Naive thymus-derived CD4-positive, alpha-beta T cell (primary cell): ENCODE data around the gene NFATC2. TPM values are rescaled to one million over a fixed set of nuclear protein-coding genes. Genes with fewer than 3 reads are reported as not detected.

Source experiments
- ATAC-seq: fragments of 150-1000 bp; cut with Tn5 transposase; 2 replicates; pipeline ENCODE4 v1.10.0; 2021; ENCODE audit warnings: mild to moderate bottlenecking, moderate library complexity
- CTCF ChIA-PET: fragments of 350-600 bp; sonication (Branson Sonifier 250); formaldehyde crosslinking; loops from one replicate; lab custom pipeline; 2021; ENCODE audit warnings: antibody characterized with exemption; lab: Charles Lee
- POLR2A ChIA-PET: fragments of 350-600 bp; sonication (Branson Sonifier 250); formaldehyde crosslinking; loops from one replicate; lab custom pipeline; 2021; ENCODE audit warnings: antibody characterized with exemption, inconsistent platforms; lab: Charles Lee
- DNase-seq, 9 donors: peaks; one replicate each; pipeline versions ENCODE4 v3.0.0 to v3.0.0-alpha.2; 2020 to 2022; ENCODE audit warnings: mixed read lengths in 1 of 9
- H3K27ac ChIP-seq: one replicate; pipeline ENCODE4 v1.7.0; 2013; ENCODE audit warnings: mild to moderate bottlenecking, low read depth, low read length, moderate library complexity
- H3K27me3 ChIP-seq, 2 donors: one replicate each; pipeline ENCODE4 v1.7.0; 2013; ENCODE audit warnings: low read length in 2 of 2, mild to moderate bottlenecking in 2 of 2, moderate library complexity in 2 of 2; ENCODE audit not compliant: control insufficient read depth in 2 of 2, insufficient read depth in 2 of 2
- H3K36me3 ChIP-seq, 3 experiments: 1 replicate in 2 of 3; 2 replicates in 1 of 3; pipeline ENCODE4 v1.7.0; 2013; ENCODE audit warnings: low read length in 3 of 3, mild to moderate bottlenecking in 3 of 3, moderate library complexity in 1 of 3; ENCODE audit not compliant: insufficient read depth in 3 of 3, control insufficient read depth in 2 of 3
- H3K4me1 ChIP-seq, 2 donors: one replicate each; pipeline ENCODE4 v1.7.0; 2013; ENCODE audit warnings: low read length in 2 of 2, mild to moderate bottlenecking in 2 of 2, moderate library complexity in 1 of 2; ENCODE audit not compliant: control insufficient read depth in 2 of 2, insufficient read depth in 2 of 2
- H3K4me3 ChIP-seq: 2 replicates; pipeline ENCODE4 v1.7.0; 2013; ENCODE audit warnings: mild to moderate bottlenecking, low read length
- H3K9me3 ChIP-seq, 3 experiments: 1 replicate in 2 of 3; 2 replicates in 1 of 3; pipeline ENCODE4 v1.7.0; 2013; ENCODE audit warnings: low read length in 3 of 3; ENCODE audit not compliant: control insufficient read depth in 2 of 3
- H3K27ac Mint-ChIP-seq, 9 donors: one replicate each; pipeline ENCODE4 v1.8.0; 2020 to 2022; ENCODE audit warnings: mixed read lengths in 9 of 9, mild to moderate bottlenecking in 8 of 9, moderate library complexity in 5 of 9, inconsistent platforms in 2 of 9
- H3K27me3 Mint-ChIP-seq, 5 donors: one replicate each; pipeline ENCODE4 v1.8.0; 2021 to 2022; ENCODE audit warnings: mixed read lengths in 5 of 5, mild to moderate bottlenecking in 1 of 5
- H3K36me3 Mint-ChIP-seq, 5 donors: one replicate each; pipeline ENCODE4 v1.8.0; 2020 to 2022; ENCODE audit warnings: mixed read lengths in 5 of 5, mild to moderate bottlenecking in 3 of 5, inconsistent platforms in 1 of 5
- H3K4me1 Mint-ChIP-seq, 7 donors: one replicate each; pipeline ENCODE4 v1.8.0; 2020 to 2022; ENCODE audit warnings: mixed read lengths in 7 of 7, mild to moderate bottlenecking in 3 of 7, inconsistent platforms in 1 of 7
- H3K4me3 Mint-ChIP-seq, 10 donors: one replicate each; pipeline ENCODE4 v1.8.0; 2020 to 2022; ENCODE audit warnings: mild to moderate bottlenecking in 10 of 10, mixed read lengths in 10 of 10, moderate library complexity in 6 of 10, inconsistent platforms in 2 of 10
- H3K9me3 Mint-ChIP-seq, 11 donors: one replicate each; pipeline ENCODE4 v1.8.0; 2020 to 2022; ENCODE audit warnings: mixed read lengths in 11 of 11, mild to moderate bottlenecking in 4 of 11, inconsistent platforms in 1 of 11, moderate library complexity in 1 of 11
- intact Hi-C, 2 donors: fragments of 100-400 bp; cut with micrococcal nuclease; formaldehyde crosslinking; loops; one replicate each; pipeline ENCODE4 v1.15.1; 2023
- polyA plus RNA-seq, 2 donors: library from polyadenylated mRNA; unstranded; fragments of 300-500 nt; fragmentation: Illumina TruSeq; gene quantifications; one replicate each; pipeline ENCODE4 v1.2.3, GENCODE V29; 2021
- total RNA-seq, 6 experiments: library from RNA in 5 of 6; stranded (reverse) in 5 of 6; gene quantifications; 1 replicate in 5 of 6; 2 replicates in 1 of 6; pipeline ENCODE4 v1.2.3 and lab custom pipeline; 2021 to 2026

NFATC2 gene
- total and polyA plus RNA-seq, 7 experiments from 2014 or later, result 16.6 to 66.8 (median 42.6) TPM

DNA sequence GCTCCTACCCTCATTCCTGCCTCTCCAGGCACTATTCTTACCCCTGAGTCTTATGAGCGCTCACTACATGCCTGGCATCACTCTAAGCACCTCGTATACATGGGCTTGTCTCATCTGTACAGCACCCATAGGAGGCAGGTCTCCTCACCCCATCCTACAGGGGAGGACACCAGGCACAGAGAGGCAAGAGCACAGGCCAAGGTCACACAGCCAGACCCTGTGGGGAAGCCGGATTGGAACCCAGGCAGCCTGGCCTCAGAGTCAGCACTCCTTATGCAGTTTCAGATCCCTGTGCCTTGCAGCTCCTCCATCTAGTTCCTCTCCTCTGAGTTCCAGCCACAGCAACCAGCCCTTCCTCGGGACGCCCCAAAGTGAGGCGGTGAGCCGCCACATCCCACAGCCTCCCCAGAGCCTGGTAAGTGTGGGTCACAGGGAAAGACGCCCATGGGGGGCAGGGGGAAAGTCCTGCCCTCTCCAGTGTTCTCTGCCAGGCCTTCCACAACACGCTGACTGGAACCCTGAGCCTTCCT is 103.3 kb downstream of the NFATC2 start:
- no peaks in the 10 kb centered on the region for H3K9me3 Mint-ChIP-seq
- H3K27ac Mint-ChIP-seq, result peak overlapping the region in 3 of 9 donors; percentile 18 to 53 (median 39)
- DNase-seq, result no peak
- Histone ChIP-seq H3K27ac (no peak overlapping the region), H3K4me1 (peaks cover 7 to 35% of the 10 kb centered on the region in 2 donors), H3K9me3 (no peaks in the 10 kb centered on the region), H3K36me3 (peaks cover 8 to 52% (median 9%) of the 10 kb centered on the region in 3 experiments), H3K4me3 (no peak overlapping the region), H3K27me3 (no peaks in the 10 kb centered on the region)
- H3K36me3 Mint-ChIP-seq, result peaks cover 10 to 57% (median 48%) of the 10 kb centered on the region in 5 donors
- H3K4me3 Mint-ChIP-seq, result no peak overlapping the region
- H3K4me1 Mint-ChIP-seq, result peaks cover 0 to 37% (median 14%) of the 10 kb centered on the region in 7 donors
- no peaks in the 10 kb centered on the region for H3K27me3 Mint-ChIP-seq
- ATAC-seq, result no peak
- intact Hi-C loops, result no loop called here
- ChIA-PET CTCF (no interaction called here), POLR2A (no interaction called here)

DNA sequence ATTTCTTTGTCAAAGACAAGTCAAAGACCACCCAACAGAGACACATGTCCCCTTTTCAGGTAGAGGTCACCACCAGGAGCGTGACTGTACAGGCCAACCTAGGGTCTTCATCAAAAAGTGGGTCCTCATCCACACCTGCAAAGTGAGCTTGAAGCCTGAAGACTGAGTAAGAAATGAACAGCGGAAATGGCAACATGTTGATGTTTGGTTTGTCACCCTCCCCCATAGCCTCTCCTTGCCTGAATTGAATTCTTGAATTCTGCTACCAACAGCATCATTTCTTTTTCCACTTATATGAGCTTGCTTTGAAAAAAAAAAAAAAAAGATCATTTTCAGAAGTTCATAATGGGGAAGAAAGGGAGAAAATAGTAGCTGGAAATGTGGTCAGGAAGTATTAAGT is 104.4 kb downstream of the NFATC2 start:
- Histone ChIP-seq H3K36me3 (peaks cover 9 to 52% (median 11%) of the 10 kb centered on the region in 3 experiments), H3K27ac (no peak overlapping the region), H3K4me1 (peaks cover 7 to 35% of the 10 kb centered on the region in 2 donors), H3K4me3 (no peak overlapping the region), H3K9me3 (no peaks in the 10 kb centered on the region), H3K27me3 (no peaks in the 10 kb centered on the region)
- Mint-ChIP-seq H3K27me3 (no peaks in the 10 kb centered on the region), H3K9me3 (no peaks in the 10 kb centered on the region), H3K4me1 (peaks cover 3 to 39% (median 14%) of the 10 kb centered on the region in 7 donors), H3K36me3 (peaks cover 14 to 54% (median 45%) of the 10 kb centered on the region in 5 donors), H3K4me3 (no peak overlapping the region), H3K27ac (peak overlapping the region in 4 of 9 donors; percentile 12 to 52 (median 28))
- ChIA-PET CTCF (interaction anchor here (0.8 to 0.9 kb wide), 2 partner anchors 84 to 156 kb away, joined by 3 read pairs; no protein-coding TSS in a partner anchor), POLR2A (no interaction called here)
- ATAC-seq (no peak), DNase-seq (no peak)
- intact Hi-C loops, result no loop called here

DNA sequence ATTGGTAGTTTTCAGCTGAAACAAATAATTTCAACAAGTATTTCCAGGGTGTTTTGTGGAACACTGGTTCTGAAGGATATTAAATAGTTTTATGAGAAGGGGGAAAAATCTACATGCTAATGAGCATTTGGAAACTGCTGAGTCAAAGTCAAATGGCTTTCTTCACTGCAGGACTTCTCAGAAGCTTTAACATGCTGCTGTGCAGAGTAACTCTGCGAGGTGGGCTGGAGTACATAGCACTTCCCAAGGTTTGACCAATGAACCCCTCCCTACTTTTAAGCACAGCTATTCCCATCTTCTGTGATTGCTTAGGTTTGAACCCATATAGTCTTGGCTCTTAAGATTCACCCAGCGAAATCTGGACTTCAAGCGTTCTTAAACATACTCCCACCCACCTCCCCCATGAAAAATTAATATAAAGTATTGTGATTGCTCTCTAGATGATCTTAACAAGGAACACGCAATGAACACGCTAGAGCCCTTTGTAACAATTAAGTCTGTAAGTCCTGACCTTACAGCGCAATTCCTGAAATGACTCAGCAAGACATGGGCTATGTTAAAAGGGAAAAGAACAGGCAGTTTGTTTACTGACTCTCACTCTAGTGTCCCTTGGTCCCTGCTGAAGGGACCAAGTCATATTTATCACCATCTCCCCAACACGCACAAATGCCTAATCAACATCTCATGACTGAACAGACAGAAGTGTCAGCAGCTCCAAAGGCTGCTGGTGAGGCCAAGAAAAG is 105.2 kb downstream of the NFATC2 start:
- peak overlapping the region in 1 of 10 donors; percentile 0 for H3K4me3 Mint-ChIP-seq
- H3K27ac Mint-ChIP-seq, result peak overlapping the region in 4 of 9 donors; percentile 8 to 52 (median 28)
- Histone ChIP-seq H3K4me1 (peaks cover 7 to 42% of the 10 kb centered on the region in 2 donors), H3K27ac (no peak overlapping the region), H3K9me3 (no peaks in the 10 kb centered on the region), H3K36me3 (peaks cover 13 to 58% (median 19%) of the 10 kb centered on the region in 3 experiments), H3K4me3 (no peak overlapping the region), H3K27me3 (no peaks in the 10 kb centered on the region)
- no peak for ATAC-seq
- ChIA-PET POLR2A (no interaction called here), CTCF (no interaction called here)
- peaks cover 18 to 58% (median 49%) of the 10 kb centered on the region in 5 donors for H3K36me3 Mint-ChIP-seq
- no peaks in the 10 kb centered on the region for H3K27me3 Mint-ChIP-seq
- H3K9me3 Mint-ChIP-seq, result no peaks in the 10 kb centered on the region
- DNase-seq, result no peak
- intact Hi-C loops, result no loop called here
- peaks cover 10 to 45% (median 21%) of the 10 kb centered on the region in 7 donors for H3K4me1 Mint-ChIP-seq

DNA sequence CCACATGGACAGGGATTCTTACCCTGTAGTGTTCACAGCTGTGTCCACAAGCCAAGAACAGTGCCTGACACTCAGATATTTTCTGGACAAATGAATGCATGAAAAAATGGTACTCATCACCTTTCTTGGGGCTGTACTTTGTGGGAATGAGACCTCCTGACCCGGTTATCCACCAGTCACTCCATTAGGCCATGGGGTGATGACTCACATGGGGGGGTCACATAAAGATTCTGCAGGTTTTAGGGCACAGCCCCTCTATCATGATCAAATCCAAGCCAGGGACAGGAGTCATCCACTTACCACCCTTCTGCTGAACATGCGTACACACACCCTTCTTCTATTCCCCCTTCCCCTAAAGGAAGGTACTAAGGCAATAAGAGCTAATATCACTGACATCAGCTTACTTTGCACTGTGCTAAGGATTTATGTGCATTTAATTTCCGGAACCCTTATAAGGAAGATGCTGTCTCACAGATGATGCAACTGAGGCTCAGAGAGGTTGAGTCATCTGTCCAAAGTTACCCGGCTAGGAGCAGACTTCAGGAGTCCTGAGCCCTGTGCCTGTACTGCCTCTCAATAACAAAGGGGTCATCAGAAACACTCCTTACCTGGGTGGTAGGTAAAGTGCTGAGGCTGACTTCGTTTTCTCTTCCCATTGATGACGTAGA is 107.8 kb downstream of the NFATC2 start:
- no peak overlapping the region for H3K4me3 Mint-ChIP-seq
- peaks cover 24 to 52% (median 31%) of the 10 kb centered on the region in 7 donors for H3K4me1 Mint-ChIP-seq
- no peaks in the 10 kb centered on the region for H3K9me3 Mint-ChIP-seq
- CTCF ChIA-PET, result no interaction called here
- H3K4me3 ChIP-seq, result no peak overlapping the region
- no peaks in the 10 kb centered on the region for H3K27me3 Mint-ChIP-seq
- intact Hi-C loops, result no loop called here
- POLR2A ChIA-PET, result no interaction called here
- ATAC-seq (peak; percentile 59), DNase-seq (no peak)
- H3K9me3 ChIP-seq, result no peaks in the 10 kb centered on the region
- H3K27ac Mint-ChIP-seq, result peak overlapping the region in 1 of 9 donors; percentile 28
- no peaks in the 10 kb centered on the region for H3K27me3 ChIP-seq
- H3K4me1 ChIP-seq, result peaks cover 7 to 42% of the 10 kb centered on the region in 2 donors
- peaks cover 17 to 64% (median 43%) of the 10 kb centered on the region in 5 donors for H3K36me3 Mint-ChIP-seq
- H3K27ac ChIP-seq, result no peak overlapping the region
- peaks cover 16 to 70% (median 19%) of the 10 kb centered on the region in 3 experiments for H3K36me3 ChIP-seq

DNA sequence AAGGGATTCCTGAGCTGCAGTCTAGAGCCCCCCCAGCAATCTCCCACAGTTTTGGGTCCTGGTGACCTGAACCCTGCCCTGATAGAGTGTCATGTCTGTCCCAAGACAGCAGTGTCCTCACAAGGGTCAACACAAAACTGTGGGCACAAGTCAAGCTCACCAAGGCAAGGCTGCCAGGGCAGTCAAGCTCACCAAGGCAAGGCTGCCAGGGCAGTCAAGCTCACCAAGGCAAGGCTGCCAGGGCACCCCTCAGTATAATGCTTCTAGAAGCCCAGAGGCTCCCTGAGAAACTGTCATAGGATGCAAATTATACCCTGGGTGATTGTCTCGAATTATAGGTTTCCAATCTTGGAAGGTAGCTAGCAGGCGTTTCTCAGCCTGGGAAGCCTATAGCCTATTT is 108.5 kb downstream of the NFATC2 start:
- peaks cover 24 to 56% (median 30%) of the 10 kb centered on the region in 7 donors for H3K4me1 Mint-ChIP-seq
- Histone ChIP-seq H3K27me3 (no peaks in the 10 kb centered on the region), H3K4me1 (peaks cover 7 to 38% of the 10 kb centered on the region in 2 donors), H3K27ac (no peak overlapping the region), H3K9me3 (no peaks in the 10 kb centered on the region), H3K4me3 (no peak overlapping the region), H3K36me3 (peaks cover 16 to 77% (median 19%) of the 10 kb centered on the region in 3 experiments)
- ChIA-PET CTCF (no interaction called here), POLR2A (interaction anchor here (0.8 kb wide), 1 partner anchor 823 kb away, joined by 3 read pairs; no protein-coding TSS in a partner anchor)
- H3K36me3 Mint-ChIP-seq, result peaks cover 14 to 60% (median 38%) of the 10 kb centered on the region in 5 donors
- intact Hi-C loops, result no loop called here
- no peak for ATAC-seq
- no peaks in the 10 kb centered on the region for H3K9me3 Mint-ChIP-seq
- no peak overlapping the region for H3K4me3 Mint-ChIP-seq
- no peak for DNase-seq
- H3K27ac Mint-ChIP-seq, result no peak overlapping the region
- no peaks in the 10 kb centered on the region for H3K27me3 Mint-ChIP-seq

DNA sequence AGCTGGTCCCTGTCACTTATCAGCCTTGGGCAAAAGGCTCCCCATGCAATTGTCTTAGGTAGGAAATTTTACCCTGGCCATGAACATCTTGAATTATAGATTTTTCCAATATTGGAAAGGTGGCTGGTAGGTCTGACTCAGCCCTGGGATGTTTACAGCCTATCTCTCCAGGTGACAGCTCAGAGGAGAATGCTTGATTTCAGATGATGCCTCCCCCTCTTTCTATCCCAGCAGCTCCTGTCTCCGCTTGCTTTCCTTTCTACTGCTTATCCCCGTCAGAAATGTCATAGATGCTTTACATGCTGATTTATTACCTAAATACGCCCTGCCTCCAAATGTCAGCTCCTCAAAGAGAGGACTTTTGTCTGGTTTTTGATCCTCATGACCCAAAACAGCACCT is 109.6 kb downstream of the NFATC2 start:
- no peaks in the 10 kb centered on the region for H3K9me3 ChIP-seq
- no peaks in the 10 kb centered on the region for H3K27me3 ChIP-seq
- H3K27ac ChIP-seq, result no peak overlapping the region
- peaks cover 7 to 31% of the 10 kb centered on the region in 2 donors for H3K4me1 ChIP-seq
- Mint-ChIP-seq H3K27me3 (no peaks in the 10 kb centered on the region), H3K27ac (peak overlapping the region in 4 of 9 donors; percentile 25 to 88 (median 48)), H3K4me3 (no peak overlapping the region), H3K9me3 (no peaks in the 10 kb centered on the region), H3K4me1 (peaks cover 23 to 52% (median 30%) of the 10 kb centered on the region in 7 donors), H3K36me3 (peaks cover 14 to 49% (median 32%) of the 10 kb centered on the region in 5 donors)
- ATAC-seq (no peak), DNase-seq (no peak)
- H3K36me3 ChIP-seq, result peaks cover 19 to 77% (median 19%) of the 10 kb centered on the region in 3 experiments
- intact Hi-C loops, result no loop called here
- H3K4me3 ChIP-seq, result no peak overlapping the region
- ChIA-PET CTCF (no interaction called here), POLR2A (no interaction called here)
